HFFc6 (cell line): ENCODE results near the gene PDE4D. TPM values are rescaled to one million over a fixed set of nuclear protein-coding genes. Genes with fewer than 3 reads are reported as not detected.

ENCODE experiments used
- DNase-seq: peaks from one replicate; pipeline ENCODE4 v3.0.0-alpha.2; 2018
- H3K27ac Mint-ChIP-seq: 2 replicates; pipeline ENCODE4 v1.8.0; 2020; ENCODE audit warnings: mild to moderate bottlenecking, mixed read lengths
- H3K27me3 Mint-ChIP-seq: 2 replicates; pipeline ENCODE4 v1.8.0; 2021; ENCODE audit warnings: mild to moderate bottlenecking, moderate library complexity, mixed read lengths; ENCODE audit not compliant: insufficient read depth
- H3K36me3 Mint-ChIP-seq: 2 replicates; pipeline ENCODE4 v1.8.0; 2021; ENCODE audit warnings: low read depth, mixed read lengths
- H3K4me1 Mint-ChIP-seq: 2 replicates; pipeline ENCODE4 v1.8.0; 2020; ENCODE audit warnings: low read depth, mixed read lengths
- H3K4me3 Mint-ChIP-seq: 2 replicates; pipeline ENCODE4 v1.8.0; 2020; ENCODE audit warnings: mild to moderate bottlenecking, moderate library complexity, mixed read lengths
- H3K9me3 Mint-ChIP-seq: 2 replicates; pipeline ENCODE4 v1.8.0; 2020; ENCODE audit warnings: mild to moderate bottlenecking, mixed read lengths
- total RNA-seq, 6 experiments: library from RNA; stranded (reverse); fragmentation: NEBNext Ultra II Directional; extraction: Animal tissue kit (Norgen Biotek cat#: 25700); gene quantifications; 2 replicates in 1 of 6; 3 replicates in 5 of 6; pipeline ENCODE4 v1.2.3, GENCODE V29; 2021
- TF ChIP-seq, protein P1 (sequence below): fragments of 200-600 bp; sonication (generic); IDR thresholded peaks from 2 replicates; pipeline ENCODE4 v1.5.0; 2021; ENCODE audit warnings: antibody characterized with exemption, mild to moderate bottlenecking

The PDE4D gene
- total RNA-seq, 6 experiments from 2014 or later = 1.8 to 7.3 (median 6.2) TPM

DNA sequence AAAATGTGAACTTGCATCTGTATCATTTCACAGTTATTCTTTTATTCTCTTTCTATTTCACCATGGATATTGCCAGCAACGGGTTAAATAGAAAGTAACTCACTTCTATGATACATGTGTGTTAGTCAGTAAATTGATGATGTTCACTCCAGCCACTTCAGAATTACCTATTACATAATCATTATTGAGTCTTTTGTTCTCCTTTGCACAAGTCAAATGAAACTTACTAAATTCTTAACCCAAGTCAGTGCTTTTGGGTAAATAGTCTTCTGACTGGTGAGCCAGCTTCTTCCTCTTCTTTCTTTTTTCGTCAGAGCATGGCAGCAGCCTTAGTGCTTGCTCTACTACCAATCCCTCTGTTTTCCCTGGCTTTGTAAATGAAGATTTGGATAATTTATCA, 966.3 kb downstream of the PDE4D start:
- no peak overlapping the region for H3K27ac Mint-ChIP-seq

DNA sequence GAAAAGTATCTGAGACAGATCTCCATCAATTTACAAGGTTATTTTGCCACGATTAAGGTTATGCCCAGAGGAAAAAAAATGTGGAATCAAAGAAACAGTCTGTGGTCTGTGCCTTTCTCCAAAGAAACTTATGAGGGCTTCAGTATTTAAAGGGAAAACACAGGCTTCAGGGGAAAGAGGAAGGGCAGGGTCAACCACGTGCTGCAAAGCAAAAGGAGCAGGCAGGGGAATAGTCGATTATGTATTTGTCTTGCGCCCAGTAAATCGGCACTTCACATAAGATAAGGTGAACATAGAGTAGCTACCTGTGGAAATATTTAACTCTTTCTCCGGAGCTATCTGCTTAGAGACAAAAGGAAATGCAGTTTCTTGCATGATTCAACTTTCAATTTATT, 967.0 kb downstream of the PDE4D start:
- no peaks in the 10 kb centered on the region for H3K4me1 Mint-ChIP-seq
- H3K4me3 Mint-ChIP-seq = no peak overlapping the region
- no peaks in the 10 kb centered on the region for H3K36me3 Mint-ChIP-seq
- TF ChIP-seq, protein P1, sequence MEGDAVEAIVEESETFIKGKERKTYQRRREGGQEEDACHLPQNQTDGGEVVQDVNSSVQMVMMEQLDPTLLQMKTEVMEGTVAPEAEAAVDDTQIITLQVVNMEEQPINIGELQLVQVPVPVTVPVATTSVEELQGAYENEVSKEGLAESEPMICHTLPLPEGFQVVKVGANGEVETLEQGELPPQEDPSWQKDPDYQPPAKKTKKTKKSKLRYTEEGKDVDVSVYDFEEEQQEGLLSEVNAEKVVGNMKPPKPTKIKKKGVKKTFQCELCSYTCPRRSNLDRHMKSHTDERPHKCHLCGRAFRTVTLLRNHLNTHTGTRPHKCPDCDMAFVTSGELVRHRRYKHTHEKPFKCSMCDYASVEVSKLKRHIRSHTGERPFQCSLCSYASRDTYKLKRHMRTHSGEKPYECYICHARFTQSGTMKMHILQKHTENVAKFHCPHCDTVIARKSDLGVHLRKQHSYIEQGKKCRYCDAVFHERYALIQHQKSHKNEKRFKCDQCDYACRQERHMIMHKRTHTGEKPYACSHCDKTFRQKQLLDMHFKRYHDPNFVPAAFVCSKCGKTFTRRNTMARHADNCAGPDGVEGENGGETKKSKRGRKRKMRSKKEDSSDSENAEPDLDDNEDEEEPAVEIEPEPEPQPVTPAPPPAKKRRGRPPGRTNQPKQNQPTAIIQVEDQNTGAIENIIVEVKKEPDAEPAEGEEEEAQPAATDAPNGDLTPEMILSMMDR = no peak
- no peak for DNase-seq
- H3K27me3 Mint-ChIP-seq = peaks cover 3% of the 10 kb centered on the region
- no peak overlapping the region for H3K27ac Mint-ChIP-seq
- no peaks in the 10 kb centered on the region for H3K9me3 Mint-ChIP-seq

More for the DNA sequence above, 966.3 kb downstream of the PDE4D start:
- Mint-ChIP-seq H3K4me1 (no peaks in the 10 kb centered on the region), H3K9me3 (no peaks in the 10 kb centered on the region), H3K4me3 (no peak overlapping the region), H3K27me3 (peaks cover 6% of the 10 kb centered on the region), H3K36me3 (no peaks in the 10 kb centered on the region)
- TF ChIP-seq, protein P1 = no peak
- DNase-seq = no peak

DNA sequence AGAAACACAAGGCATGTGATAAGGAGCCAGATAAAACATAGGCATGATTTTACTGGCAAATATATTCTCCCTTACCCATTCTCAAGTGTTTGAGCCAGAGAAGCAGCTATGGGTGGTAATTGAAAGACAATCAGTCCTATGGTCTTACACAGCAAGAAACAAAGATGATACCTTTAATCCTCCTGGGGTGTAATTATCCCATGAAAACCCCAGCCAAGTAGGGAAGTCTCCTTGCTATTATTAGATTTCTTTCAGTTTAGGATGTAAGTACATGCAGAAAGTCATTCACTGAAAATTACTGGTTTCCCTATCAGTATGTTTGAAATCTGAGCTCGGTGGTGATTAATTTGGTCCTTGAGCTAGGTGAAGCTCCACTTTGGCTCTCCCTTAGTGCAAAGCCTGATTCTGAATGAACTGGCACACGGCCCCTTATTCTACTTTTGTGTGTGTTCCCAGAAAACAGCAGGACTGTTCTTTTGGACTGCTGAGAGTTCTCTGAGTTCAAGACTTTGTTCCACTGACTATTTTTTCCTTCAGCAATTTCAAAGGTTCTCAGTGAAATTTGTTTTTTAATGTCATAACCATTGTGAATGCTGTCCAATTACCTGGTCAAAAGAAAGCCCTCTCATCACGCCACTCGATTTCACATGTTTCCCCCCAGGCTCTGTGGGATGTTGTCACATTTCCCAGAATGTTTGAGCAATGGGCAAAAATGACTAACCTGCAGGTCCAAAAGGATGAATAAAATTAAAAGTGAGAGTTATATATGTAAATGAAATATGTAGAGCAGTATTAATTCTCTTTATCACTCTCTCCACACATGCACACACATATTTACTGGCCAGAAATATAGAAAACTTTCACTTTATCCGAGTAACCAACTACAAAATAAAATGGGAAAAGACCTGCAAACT, 967.6 kb downstream of the PDE4D start:
- TF ChIP-seq, protein P1 = no peak
- Mint-ChIP-seq H3K27me3 (peaks cover 3% of the 10 kb centered on the region; the same call in 1 of the 2 replicates), H3K9me3 (no peaks in the 10 kb centered on the region), H3K36me3 (no peaks in the 10 kb centered on the region), H3K4me1 (no peaks in the 10 kb centered on the region), H3K4me3 (no peak overlapping the region), H3K27ac (no peak overlapping the region)
- no peak for DNase-seq

DNA sequence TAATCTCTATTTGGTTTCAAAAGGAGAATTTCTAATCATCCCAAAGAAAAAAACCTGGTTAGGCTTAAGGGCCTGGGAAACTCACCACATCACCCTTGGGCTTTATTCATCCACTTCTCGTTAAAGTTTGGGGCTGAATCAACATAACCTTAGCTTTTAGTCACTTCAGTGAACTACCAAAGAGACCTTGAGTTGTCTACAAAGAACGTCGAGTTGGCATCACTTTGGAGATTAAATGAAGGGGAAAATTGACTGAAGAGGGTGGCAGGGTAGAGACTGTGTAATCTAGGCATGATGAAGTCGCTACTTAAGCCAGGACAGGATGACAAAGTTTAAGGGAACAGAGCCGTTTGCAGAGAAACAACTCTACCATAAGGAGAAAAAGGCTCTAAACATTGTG, 969.2 kb downstream of the PDE4D start:
- H3K36me3 Mint-ChIP-seq = no peaks in the 10 kb centered on the region
- H3K4me3 Mint-ChIP-seq = no peak overlapping the region
- no peak for DNase-seq
- TF ChIP-seq, protein P1 = no peak
- H3K9me3 Mint-ChIP-seq = no peaks in the 10 kb centered on the region
- no peak overlapping the region for H3K27ac Mint-ChIP-seq
- H3K4me1 Mint-ChIP-seq = no peaks in the 10 kb centered on the region
- peaks cover 3% of the 10 kb centered on the region; the same call in 1 of the 2 replicates for H3K27me3 Mint-ChIP-seq

DNA sequence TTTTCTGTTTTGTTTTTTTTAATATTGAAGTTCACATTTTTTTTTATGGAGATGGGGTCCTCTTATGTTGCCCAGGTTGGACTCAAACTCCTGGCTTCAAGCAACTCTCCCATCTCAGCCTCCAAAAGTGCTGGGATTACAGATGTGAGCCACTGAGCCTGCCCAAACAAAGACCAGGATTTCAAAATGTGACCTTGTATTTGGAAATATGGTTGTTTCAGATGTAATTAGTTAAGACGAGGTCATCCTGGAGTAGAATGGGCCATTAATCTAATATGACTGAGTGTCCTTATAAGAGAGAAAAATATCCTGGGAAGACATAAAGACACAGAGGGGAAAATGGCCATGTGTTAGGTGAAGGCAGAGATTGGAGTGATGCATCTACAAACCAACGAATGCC, 970.2 kb downstream of the PDE4D start:
- Mint-ChIP-seq H3K4me1 (no peaks in the 10 kb centered on the region), H3K4me3 (no peak overlapping the region), H3K9me3 (no peaks in the 10 kb centered on the region), H3K27me3 (peaks cover 3% of the 10 kb centered on the region; the same call in 1 of the 2 replicates), H3K27ac (no peak overlapping the region), H3K36me3 (no peaks in the 10 kb centered on the region)
- TF ChIP-seq, protein P1 = no peak
- no peak for DNase-seq
